Thyroid gland (tissue), 4 donors: Measurements from ENCODE around the gene LRRC28. TPM values are rescaled to one million over a fixed set of nuclear protein-coding genes. Genes with fewer than 3 reads are reported as not detected.
"Not testable (repeated sequence)": the region's sequence is repeated elsewhere in the genome, so short reads cannot be mapped to it uniquely, and the experiment has no call there.

Experiments
- DNase-seq, 2 donors: peaks; one replicate each; pipeline ENCODE4 v3.0.0-alpha.2; 2019
- H3K27ac ChIP-seq, 3 donors: fragments of 200-600 bp; sonication (generic); 1 replicate in 2 of 3; 2 replicates in 1 of 3; pipeline ENCODE4 v1.5.1; 2016 to 2019; ENCODE audit warnings: mild to moderate bottlenecking in 1 of 3, moderate library complexity in 1 of 3
- H3K27me3 ChIP-seq: fragments of 200-600 bp; sonication (generic); one replicate; pipeline ENCODE4 v1.5.1; 2019
- H3K36me3 ChIP-seq, 2 donors: fragments of 200-600 bp; sonication (generic); one replicate each; pipeline ENCODE4 v1.5.1; 2016 to 2019
- H3K4me1 ChIP-seq, 2 donors: fragments of 200-600 bp; sonication (generic); one replicate each; pipeline ENCODE4 v1.5.1; 2017 to 2019
- H3K4me3 ChIP-seq, 3 donors: fragments of 200-600 bp; sonication (generic); replicated peaks in 1 of 3; 1 replicate in 2 of 3; 2 replicates in 1 of 3; pipeline ENCODE4 v1.5.1; 2016; ENCODE audit warnings: mild to moderate bottlenecking in 1 of 3
- H3K9me3 ChIP-seq: fragments of 200-600 bp; sonication (generic); one replicate; pipeline ENCODE4 v1.5.1; 2017
- CTCF ChIP-seq, 6 experiments: fragments of 200-600 bp in 3 of 6; fragments of 450-650 bp in 3 of 6; sonication (generic) in 3 of 6; IDR thresholded peaks; one replicate each; pipeline ENCODE4 v1.5.1; 2016 to 2019; ENCODE audit warnings: antibody characterized with exemption in 6 of 6, mild to moderate bottlenecking in 2 of 6, inconsistent platforms in 1 of 6, moderate library complexity in 1 of 6
- POLR2A ChIP-seq, 2 donors: fragments of 450-650 bp; IDR thresholded peaks; one replicate each; pipeline ENCODE4 v1.6.1; 2017; ENCODE audit warnings: antibody characterized with exemption in 2 of 2, mild to moderate bottlenecking in 2 of 2, moderate library complexity in 1 of 2
- WGBS, 2 donors: methylation state at CpG; one replicate each; pipeline ENCODE4 v1.1.5; 2017; 5-methylcytosine and 5-hydroxymethylcytosine counted together
- intact Hi-C: fragments of 100-400 bp; cut with DNase I; formaldehyde crosslinking; loops from one replicate; pipeline ENCODE4 v1.15.1; 2023
- total RNA-seq, 4 donors: library from RNA; depleted of rRNA; stranded (reverse); fragments of >200 nt; gene quantifications; one replicate each; pipeline ENCODE4 v1.2.3, GENCODE V29; 2016

The LRRC28 gene
- total RNA-seq, 4 donors from 2014 or later: 36.1 to 51.6 (median 44.8) TPM

GRCh38 chr15:99228120-99228770, 23.0 kb upstream of the LRRC28 start:
- intact Hi-C loops: no loop called here
- peaks cover 13 to 18% of the 10 kb centered on the region in 2 donors for H3K36me3 ChIP-seq
- H3K27ac ChIP-seq: no peak overlapping the region
- H3K27me3 ChIP-seq: no peaks in the 10 kb centered on the region
- no peak for DNase-seq
- TF ChIP-seq CTCF (IDR thresholded peaks at IDR 0.05): no peak
- H3K4me1 ChIP-seq: no peaks in the 10 kb centered on the region
- 90 to 92% methylated on average over 3 of the region's 3 CpGs for WGBS, 2 donors
- H3K9me3 ChIP-seq: no peaks in the 10 kb centered on the region
- no peak overlapping the region for H3K4me3 ChIP-seq

GRCh38 chr15:99230867-99231266, 20.4 kb upstream of the LRRC28 start:
- 96 to 97% methylated on average over 4 of the region's 4 CpGs for WGBS, 2 donors
- Histone ChIP-seq H3K9me3 (no peaks in the 10 kb centered on the region), H3K4me3 (no peak overlapping the region), H3K36me3 (peaks cover 11 to 13% of the 10 kb centered on the region in 2 donors), H3K4me1 (no peaks in the 10 kb centered on the region), H3K27me3 (no peaks in the 10 kb centered on the region), H3K27ac (no peak overlapping the region)
- intact Hi-C loops: no loop called here
- TF ChIP-seq POLR2A (IDR thresholded peaks at IDR 0.05) (no peak), CTCF (IDR thresholded peaks at IDR 0.05) (no peak)
- DNase-seq: no peak

GRCh38 chr15:99232740-99233139, 18.5 kb upstream of the LRRC28 start:
- intact Hi-C loops: no loop called here
- no peak for DNase-seq
- no peak overlapping the region for H3K4me3 ChIP-seq
- H3K27ac ChIP-seq: no peak overlapping the region
- no peaks in the 10 kb centered on the region for H3K4me1 ChIP-seq
- no peaks in the 10 kb centered on the region for H3K27me3 ChIP-seq
- peaks cover 6% of the 10 kb centered on the region in 2 donors for H3K36me3 ChIP-seq
- H3K9me3 ChIP-seq: no peaks in the 10 kb centered on the region
- no peak for TF ChIP-seq POLR2A (IDR thresholded peaks at IDR 0.05)
- no peak for TF ChIP-seq CTCF (IDR thresholded peaks at IDR 0.05)
- WGBS, 2 donors: 96 to 98% methylated on average over 2 of the region's 2 CpGs

- DNase-seq, H3K27me3 ChIP-seq, H3K27ac ChIP-seq, H3K4me1 ChIP-seq, H3K36me3 ChIP-seq, H3K9me3 ChIP-seq, H3K4me3 ChIP-seq, intact Hi-C loops: not testable (repeated sequence)
- 88 to 97% methylated on average over 6 of the region's 6 CpGs for WGBS, 2 donors
Observed at GRCh38 chr15:99234160-99234559, 17.1 kb upstream of the LRRC28 start.

GRCh38 chr15:99238849-99239248, 12.4 kb upstream of the LRRC28 start:
- Histone ChIP-seq H3K27me3 (no peaks in the 10 kb centered on the region), H3K4me1 (no peaks in the 10 kb centered on the region), H3K4me3 (no peak overlapping the region), H3K27ac (no peak overlapping the region), H3K9me3 (no peaks in the 10 kb centered on the region), H3K36me3 (peaks cover 0 to 2% of the 10 kb centered on the region in 2 donors)
- TF ChIP-seq POLR2A (IDR thresholded peaks at IDR 0.05) (no peak), CTCF (IDR thresholded peaks at IDR 0.05) (no peak)
- no peak for DNase-seq
- intact Hi-C loops: no loop called here
- 77 to 92% methylated on average over 3 of the region's 3 CpGs for WGBS, 2 donors
